Large intestine (tissue), 3 donors: ENCODE measurements around the gene HNRNPA0. TPM values are rescaled to one million over a fixed set of nuclear protein-coding genes. Genes with fewer than 3 reads are reported as not detected.

Source experiments
- DNase-seq, 2 donors: peaks; one replicate each; pipeline versions ENCODE4 v3.0.0 to v3.0.0-alpha.2; 2013
- H3K27ac ChIP-seq: one replicate; pipeline ENCODE4 v1.5.1; 2013; ENCODE audit warnings: low read length
- H3K27me3 ChIP-seq: 2 replicates; pipeline ENCODE4 v1.6.1; 2013; ENCODE audit warnings: low read length; ENCODE audit not compliant: control insufficient read depth, insufficient read depth
- H3K36me3 ChIP-seq: 2 replicates; pipeline ENCODE4 v1.6.1; 2013; ENCODE audit warnings: low read length; ENCODE audit not compliant: control insufficient read depth, insufficient read depth
- H3K4me1 ChIP-seq: one replicate; pipeline ENCODE4 v1.6.1; 2013; ENCODE audit warnings: low read length; ENCODE audit not compliant: control insufficient read depth, insufficient read depth
- H3K4me3 ChIP-seq: one replicate; pipeline ENCODE4 v1.5.1; 2013; ENCODE audit warnings: low read length
- H3K9me3 ChIP-seq: one replicate; pipeline ENCODE4 v1.6.1; 2013; ENCODE audit warnings: mild to moderate bottlenecking, low read depth, low read length, moderate library complexity; ENCODE audit not compliant: control insufficient read depth
- WGBS: methylation state at CpG from one replicate; pipeline ENCODE4 v1.1.5; 2013; ENCODE audit warnings: low lambda C conversion rate; ENCODE audit not compliant: insufficient coverage; 5-methylcytosine and 5-hydroxymethylcytosine counted together
- polyA plus RNA-seq: library from polyadenylated mRNA; unstranded; fragments of 120-200 nt; gene quantifications from one replicate; pipeline ENCODE4 v1.2.1, GENCODE V29; 2013

Gene HNRNPA0
- polyA plus RNA-seq, 1 donor: 42.6 TPM

DNA sequence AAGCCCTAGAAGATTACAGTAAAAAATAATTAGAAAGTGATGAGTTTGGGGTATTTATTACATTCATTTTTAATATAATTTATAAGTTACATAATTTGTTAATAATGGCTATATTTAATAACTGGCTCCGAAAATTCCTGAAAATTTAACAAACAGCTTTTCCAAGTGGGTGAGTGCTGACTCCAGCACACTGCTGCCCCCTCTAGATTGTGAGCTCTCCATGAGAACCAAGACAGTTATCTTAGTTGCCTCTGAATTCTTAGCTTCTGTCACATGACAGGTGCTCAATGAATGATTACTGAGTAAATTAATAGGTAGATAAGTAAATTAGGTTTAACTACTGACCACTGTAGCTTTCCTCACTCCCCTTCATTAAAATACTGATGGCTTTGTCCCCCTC, 26.1 kb downstream of the HNRNPA0 start:
- Histone ChIP-seq H3K27ac (no peak overlapping the region), H3K4me3 (no peak overlapping the region), H3K27me3 (no peaks in the 10 kb centered on the region), H3K9me3 (no peaks in the 10 kb centered on the region), H3K4me1 (no peaks in the 10 kb centered on the region), H3K36me3 (no peaks in the 10 kb centered on the region)
- no peak for DNase-seq
- WGBS: no CpG with 5 or more reads among the region's 1 CpG

DNA sequence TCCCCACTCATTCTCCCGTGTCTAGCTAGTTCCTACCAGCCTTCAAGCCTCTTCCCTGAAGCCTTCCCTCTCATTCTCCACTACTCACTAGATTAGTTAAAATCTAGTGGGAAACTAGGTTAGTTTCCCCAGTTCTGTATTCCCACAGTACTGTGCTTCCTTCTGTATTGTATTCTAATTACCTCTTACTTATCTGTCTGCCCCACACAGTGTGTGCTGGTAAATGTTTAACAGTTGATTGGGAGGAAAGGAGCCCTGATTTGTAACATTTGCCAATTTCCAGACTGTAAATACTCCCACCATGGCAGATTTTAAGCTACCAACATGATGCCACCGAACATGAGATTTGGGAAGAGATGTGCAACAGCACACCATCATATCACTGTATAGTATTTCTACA, 26.5 kb downstream of the HNRNPA0 start:
- Histone ChIP-seq H3K4me3 (no peak overlapping the region), H3K27me3 (no peaks in the 10 kb centered on the region), H3K9me3 (no peaks in the 10 kb centered on the region), H3K4me1 (no peaks in the 10 kb centered on the region), H3K27ac (no peak overlapping the region), H3K36me3 (no peaks in the 10 kb centered on the region)
- no CpG with 5 or more reads among the region's 2 CpGs for WGBS
- peak in 1 of 2 donors; percentile 8 for DNase-seq

DNA sequence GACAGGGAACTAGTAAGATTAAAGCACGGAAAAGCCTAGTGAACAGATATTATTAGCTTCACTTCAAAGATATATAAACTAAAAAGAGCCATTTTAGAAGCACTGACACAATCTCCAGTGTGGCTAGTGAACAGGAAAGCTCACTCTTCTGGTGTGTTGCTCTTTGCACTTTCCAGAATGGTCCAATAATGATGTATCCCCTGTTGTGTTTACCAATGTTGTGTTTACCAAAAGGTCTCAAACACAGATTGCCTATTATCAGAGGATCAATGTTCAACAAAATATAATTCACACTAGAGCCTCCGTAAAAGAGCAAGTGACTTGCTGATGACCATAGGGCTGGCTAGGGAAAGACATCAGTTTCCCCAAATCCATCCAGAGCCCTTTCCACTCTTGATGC, 29.9 kb downstream of the HNRNPA0 start:
- H3K4me3 ChIP-seq: no peak overlapping the region
- H3K27me3 ChIP-seq: no peaks in the 10 kb centered on the region
- no peak for DNase-seq
- peaks cover 3% of the 10 kb centered on the region for H3K36me3 ChIP-seq
- no peaks in the 10 kb centered on the region for H3K9me3 ChIP-seq
- WGBS: no CpG with 5 or more reads among the region's 2 CpGs
- no peak overlapping the region for H3K27ac ChIP-seq
- no peaks in the 10 kb centered on the region for H3K4me1 ChIP-seq

DNA sequence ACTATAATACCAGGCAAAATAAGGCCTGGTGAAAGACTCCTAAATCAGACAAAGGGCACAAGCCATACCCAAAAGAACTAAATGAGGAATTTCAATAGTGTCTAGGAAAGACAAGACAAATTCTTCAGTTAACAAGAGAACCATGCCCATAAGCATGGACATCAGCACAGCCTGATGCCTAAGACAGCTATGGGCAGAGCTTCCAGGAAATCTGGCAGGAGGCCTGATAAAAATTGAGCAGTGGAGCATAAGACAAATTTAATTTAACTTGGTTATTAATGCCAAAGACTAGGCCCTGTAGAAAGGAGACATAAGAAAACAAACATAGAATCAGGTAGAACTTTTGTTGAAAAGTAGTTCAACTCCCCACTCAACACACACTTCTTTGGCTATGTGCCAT, 35.6 kb downstream of the HNRNPA0 start:
- no peaks in the 10 kb centered on the region for H3K4me1 ChIP-seq
- no peaks in the 10 kb centered on the region for H3K9me3 ChIP-seq
- peaks cover 3% of the 10 kb centered on the region for H3K36me3 ChIP-seq
- DNase-seq: no peak
- H3K27me3 ChIP-seq: no peaks in the 10 kb centered on the region
- H3K4me3 ChIP-seq: no peak overlapping the region
- H3K27ac ChIP-seq: no peak overlapping the region

DNA sequence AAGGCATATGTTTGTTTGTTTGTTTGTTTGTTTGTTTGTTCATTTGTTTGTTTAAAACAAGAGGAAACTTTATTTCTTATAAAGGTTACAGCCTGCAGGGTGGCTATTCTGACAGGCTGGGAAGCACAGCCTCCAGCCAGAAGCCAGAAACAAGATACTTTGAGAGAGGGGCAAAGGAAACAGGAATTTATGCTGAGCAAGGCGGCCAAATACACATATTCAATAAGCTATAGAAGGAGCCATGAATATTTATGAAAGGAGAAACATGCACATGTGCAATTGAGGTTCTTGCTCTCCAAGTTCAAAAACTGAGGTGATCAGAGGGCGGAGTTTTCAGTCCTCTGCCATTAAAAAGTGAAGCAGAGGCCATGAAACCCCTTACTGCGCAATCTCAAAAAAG, 37.8 kb downstream of the HNRNPA0 start:
- H3K27ac ChIP-seq: no peak overlapping the region
- WGBS: 100% methylated on average over 1 of the region's 3 CpGs
- H3K9me3 ChIP-seq: no peaks in the 10 kb centered on the region
- H3K4me1 ChIP-seq: no peaks in the 10 kb centered on the region
- no peak overlapping the region for H3K4me3 ChIP-seq
- no peak for DNase-seq
- no peaks in the 10 kb centered on the region for H3K27me3 ChIP-seq
- H3K36me3 ChIP-seq: peaks cover 3% of the 10 kb centered on the region

DNA sequence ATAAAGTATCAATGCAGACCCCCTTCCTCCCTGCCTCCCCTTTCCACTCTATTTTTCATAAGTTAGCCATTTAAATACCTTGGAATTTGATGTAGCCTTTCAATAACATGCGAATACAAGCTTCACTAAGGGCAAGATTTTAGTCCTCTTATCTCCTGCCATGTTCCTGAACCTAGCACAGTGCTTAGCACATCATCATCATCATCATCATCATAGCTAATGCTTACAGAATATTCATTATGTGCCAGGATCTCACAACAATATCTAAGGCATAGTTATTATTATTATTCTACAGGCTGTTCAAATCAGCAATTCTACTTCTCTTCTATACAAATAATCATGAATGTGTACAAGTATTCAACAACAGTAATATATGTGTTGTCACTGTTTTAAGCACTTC, 38.7 kb downstream of the HNRNPA0 start:
- WGBS: 100% methylated on average over 1 of the region's 1 CpG
- no peak overlapping the region for H3K27ac ChIP-seq
- H3K9me3 ChIP-seq: no peaks in the 10 kb centered on the region
- peaks cover 3% of the 10 kb centered on the region for H3K36me3 ChIP-seq
- DNase-seq: no peak
- no peaks in the 10 kb centered on the region for H3K27me3 ChIP-seq
- H3K4me1 ChIP-seq: no peaks in the 10 kb centered on the region
- H3K4me3 ChIP-seq: no peak overlapping the region

DNA sequence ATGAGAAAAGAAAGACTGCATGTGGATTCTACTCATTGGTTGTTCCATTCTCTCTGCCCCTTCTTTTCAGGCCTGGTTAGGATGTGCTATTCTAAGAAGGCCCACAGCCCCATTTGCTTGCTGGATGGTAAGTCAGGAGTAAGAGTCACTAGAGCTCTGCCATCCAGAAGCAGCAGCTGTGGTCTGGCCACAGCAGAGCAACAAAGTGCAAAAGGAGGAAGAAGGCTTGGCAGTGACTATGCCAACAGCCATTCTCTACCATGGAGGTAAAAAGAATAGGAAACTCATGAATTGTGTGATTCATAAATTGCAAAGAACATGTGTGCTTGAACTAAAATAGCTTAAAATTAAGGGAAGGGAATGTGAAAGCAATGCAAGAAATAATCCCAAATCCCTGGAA, 39.2 kb downstream of the HNRNPA0 start:
- Histone ChIP-seq H3K4me1 (no peaks in the 10 kb centered on the region), H3K4me3 (no peak overlapping the region), H3K27me3 (no peaks in the 10 kb centered on the region), H3K27ac (no peak overlapping the region), H3K9me3 (no peaks in the 10 kb centered on the region), H3K36me3 (peaks cover 3% of the 10 kb centered on the region)
- no peak for DNase-seq

DNA sequence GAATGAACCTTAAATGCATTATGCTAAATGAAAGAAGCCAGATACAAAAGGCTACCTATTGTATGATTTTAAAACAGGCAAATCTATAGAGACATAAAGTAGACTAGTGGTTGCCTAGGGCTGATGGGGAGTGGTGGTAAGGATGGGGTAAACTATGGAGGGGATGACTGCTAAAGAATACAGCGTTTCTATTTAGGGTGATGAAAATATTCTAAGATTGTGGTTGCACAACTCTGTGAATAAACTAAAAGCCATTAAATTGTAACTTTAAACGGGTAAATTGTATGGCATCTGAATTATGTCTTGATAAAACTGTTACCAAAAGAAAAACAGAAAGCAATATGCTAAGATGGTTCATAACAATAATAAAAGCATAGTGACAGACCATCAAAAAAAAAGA, 39.7 kb downstream of the HNRNPA0 start:
- no peaks in the 10 kb centered on the region for H3K9me3 ChIP-seq
- H3K4me1 ChIP-seq: no peaks in the 10 kb centered on the region
- peaks cover 2% of the 10 kb centered on the region for H3K36me3 ChIP-seq
- H3K27ac ChIP-seq: no peak overlapping the region
- no peak for DNase-seq
- H3K4me3 ChIP-seq: no peak overlapping the region
- no peaks in the 10 kb centered on the region for H3K27me3 ChIP-seq
- 93% methylated on average over 2 of the region's 2 CpGs for WGBS

DNA sequence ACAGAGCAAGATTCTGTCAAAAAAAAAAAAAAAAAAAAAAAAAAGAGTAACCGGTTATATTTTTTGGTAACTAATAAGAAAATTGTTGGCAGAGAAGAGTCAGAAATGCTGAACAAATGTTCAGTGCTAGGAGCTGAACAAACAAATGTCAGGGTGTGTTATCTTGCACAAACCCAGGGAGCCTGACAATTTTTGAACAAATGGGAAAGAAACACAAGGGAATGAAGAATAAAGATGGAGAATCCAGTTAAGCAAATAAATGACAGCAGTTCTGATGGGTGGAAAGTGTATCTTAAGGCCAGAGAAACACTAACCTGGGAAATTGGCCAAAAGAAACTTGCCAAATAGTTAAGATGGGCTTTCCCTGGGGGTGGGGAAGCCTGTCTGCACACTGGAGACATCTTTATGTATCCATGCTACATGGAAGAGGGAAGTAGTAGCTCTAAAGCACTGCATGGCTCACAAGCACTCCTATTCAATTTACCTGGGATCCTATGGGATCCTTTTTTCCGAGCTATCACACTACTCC, 42.0 kb downstream of the HNRNPA0 start:
- H3K36me3 ChIP-seq: peaks cover 5% of the 10 kb centered on the region
- no peaks in the 10 kb centered on the region for H3K27me3 ChIP-seq
- no peaks in the 10 kb centered on the region for H3K9me3 ChIP-seq
- H3K4me1 ChIP-seq: no peaks in the 10 kb centered on the region
- WGBS: no CpG with 5 or more reads among the region's 2 CpGs
- no peak overlapping the region for H3K4me3 ChIP-seq
- DNase-seq: no peak
- H3K27ac ChIP-seq: no peak overlapping the region

DNA sequence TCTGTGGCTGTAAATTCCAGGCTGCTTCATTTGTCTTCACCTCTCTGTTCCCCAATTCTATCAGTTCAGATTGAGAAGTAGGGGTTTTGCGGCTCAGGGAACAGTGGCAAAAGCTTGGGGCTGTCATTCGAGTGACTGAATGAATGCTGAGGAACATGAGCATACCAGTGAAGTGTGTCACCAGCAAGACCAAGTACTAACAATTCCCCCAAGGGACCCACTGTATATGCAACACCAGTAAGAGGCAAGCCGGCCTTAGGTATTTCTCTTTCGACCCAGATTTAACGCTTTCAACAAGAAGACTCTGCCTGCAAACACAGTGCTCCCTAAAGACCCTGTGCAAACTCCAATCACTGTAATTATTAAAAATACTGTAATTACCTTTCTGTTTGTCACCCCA, 44.1 kb downstream of the HNRNPA0 start:
- WGBS: no CpG with 5 or more reads among the region's 5 CpGs
- DNase-seq: no peak
- Histone ChIP-seq H3K4me3 (no peak overlapping the region), H3K9me3 (no peaks in the 10 kb centered on the region), H3K27ac (no peak overlapping the region), H3K27me3 (no peaks in the 10 kb centered on the region), H3K36me3 (peaks cover 5% of the 10 kb centered on the region), H3K4me1 (no peaks in the 10 kb centered on the region)

DNA sequence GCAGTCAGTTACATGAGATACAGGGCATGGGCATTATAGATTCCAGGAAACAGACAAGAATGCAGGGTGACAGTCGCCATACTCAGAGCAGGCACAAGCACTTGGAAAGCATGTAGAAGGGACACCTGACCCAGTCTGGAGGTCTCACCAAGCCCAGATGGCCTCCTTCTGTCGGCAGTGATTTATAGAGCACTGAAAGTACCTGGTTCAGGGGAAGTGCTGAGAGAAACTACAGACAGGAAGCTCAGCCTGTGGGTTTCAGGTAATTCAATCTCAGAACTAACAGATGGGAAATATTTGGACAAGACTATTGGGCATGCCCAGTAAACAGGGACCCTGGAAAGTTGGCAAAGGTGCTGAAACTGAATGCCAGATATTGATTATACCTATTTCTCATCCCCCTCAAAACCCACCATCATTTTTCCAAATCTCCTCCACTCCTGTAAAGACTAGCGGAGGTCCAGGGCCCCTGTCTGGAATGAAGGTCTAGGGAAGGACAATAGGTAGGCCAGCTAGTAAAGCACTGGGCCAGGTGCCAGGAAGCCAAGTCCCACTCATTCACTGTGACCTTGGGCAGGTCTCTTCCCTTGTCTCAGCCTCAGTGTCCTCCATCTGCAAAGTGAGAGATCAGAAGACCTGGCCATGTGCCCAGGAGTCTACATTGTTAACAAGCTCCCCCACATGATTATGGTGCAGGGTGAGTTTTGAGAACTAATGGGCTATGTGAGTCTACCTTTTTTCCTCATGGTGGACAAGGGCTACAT, 45.2 kb downstream of the HNRNPA0 start:
- H3K36me3 ChIP-seq: peaks cover 5% of the 10 kb centered on the region
- no peak for DNase-seq
- WGBS: no CpG with 5 or more reads among the region's 3 CpGs

More for the DNA sequence above, 45.2 kb downstream of the HNRNPA0 start:
- no peaks in the 10 kb centered on the region for H3K9me3 ChIP-seq
- no peak overlapping the region for H3K27ac ChIP-seq
- no peak overlapping the region for H3K4me3 ChIP-seq
- no peaks in the 10 kb centered on the region for H3K27me3 ChIP-seq
- no peaks in the 10 kb centered on the region for H3K4me1 ChIP-seq
